Left lobe of liver (tissue), 2 donors: ENCODE results near the gene ACADM. TPM values are rescaled to one million over a fixed set of nuclear protein-coding genes. Genes with fewer than 3 reads are reported as not detected.
"Not testable (repeated sequence)": the region's sequence is repeated elsewhere in the genome, so short reads cannot be mapped to it uniquely, and the experiment has no call there.

ENCODE experiments used
- ATAC-seq: fragments of 200-7000 bp; cut with Tn5 transposase; one replicate; pipeline ENCODE4 v1.9.1; 2020; ENCODE audit warnings: mild to moderate bottlenecking, moderate library complexity
- DNase-seq: peaks from one replicate; pipeline ENCODE4 v3.0.0-alpha.2; 2020; ENCODE audit warnings: low spot score
- total RNA-seq: library from RNA; stranded (reverse); gene quantifications from one replicate; pipeline ENCODE4 v1.2.1, GENCODE V29; 2021
- donor health status: DM: no; HTN: no; CAD: no; lungs with moderate emphysema.
- donor health status: DM: no; HTN: yes; CAD: no.

Gene ACADM
- total RNA-seq, 1 donor from 2014 or later = 91.5 TPM

DNA sequence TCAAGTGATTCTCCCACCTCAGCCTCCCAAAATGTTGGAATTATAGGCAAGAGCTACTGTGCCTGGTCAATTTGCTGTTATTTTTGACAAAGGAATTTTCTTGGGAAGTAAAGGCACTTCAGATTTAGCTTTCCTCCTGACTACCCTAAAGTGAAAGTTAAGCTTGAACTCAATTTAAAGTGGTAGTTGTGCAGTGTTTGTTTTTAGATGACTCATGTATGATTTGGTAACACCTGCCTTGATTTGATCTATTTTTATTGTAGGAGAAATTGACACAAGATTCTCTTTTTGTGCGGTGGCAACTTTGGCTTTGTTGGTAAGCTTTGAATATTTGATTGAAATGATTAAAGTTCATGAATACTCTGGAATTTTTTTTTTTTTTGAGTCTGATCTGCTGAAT lies 66.5 kb downstream of the ACADM start:
- DNase-seq = no peak

DNA sequence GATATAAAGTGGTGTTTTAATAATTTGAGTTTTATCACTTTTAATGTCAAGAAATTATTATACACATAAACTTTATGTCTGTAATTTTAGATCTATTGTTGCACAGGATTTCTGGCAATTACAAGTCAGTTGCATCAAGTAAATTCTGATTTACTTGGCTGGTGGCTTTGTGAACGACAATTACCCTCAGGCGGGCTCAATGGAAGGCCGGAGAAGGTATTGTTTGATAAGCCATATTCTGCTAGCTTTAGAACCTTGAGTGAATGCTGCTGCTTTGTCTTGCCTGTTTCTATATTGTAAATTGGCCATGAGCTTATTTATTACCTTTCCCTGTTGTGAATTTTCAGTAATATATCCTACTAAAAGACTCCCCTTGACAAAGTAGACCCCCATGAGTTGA lies 67.6 kb downstream of the ACADM start:
- DNase-seq (no peak), ATAC-seq (no peak)

More for the DNA sequence above, 66.5 kb downstream of the ACADM start:
- peak; percentile 54 for ATAC-seq

DNA sequence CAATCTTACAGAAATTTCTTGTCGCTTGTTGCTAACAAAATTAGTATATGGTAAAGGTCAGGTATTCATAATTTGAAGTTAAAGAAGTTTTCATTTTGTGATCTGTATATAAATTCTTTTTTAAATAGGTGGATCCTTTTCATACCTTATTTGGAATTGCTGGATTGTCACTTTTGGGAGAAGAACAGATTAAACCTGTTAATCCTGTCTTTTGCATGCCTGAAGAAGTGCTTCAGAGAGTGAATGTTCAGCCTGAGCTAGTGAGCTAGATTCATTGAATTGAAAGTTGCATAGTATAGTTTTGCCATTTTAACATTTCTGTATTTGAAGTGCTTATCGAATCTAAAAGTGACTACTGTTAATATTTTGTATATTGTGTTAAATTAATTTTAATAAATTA lies 69.9 kb downstream of the ACADM start:
- DNase-seq (no peak), ATAC-seq (no peak)

DNA sequence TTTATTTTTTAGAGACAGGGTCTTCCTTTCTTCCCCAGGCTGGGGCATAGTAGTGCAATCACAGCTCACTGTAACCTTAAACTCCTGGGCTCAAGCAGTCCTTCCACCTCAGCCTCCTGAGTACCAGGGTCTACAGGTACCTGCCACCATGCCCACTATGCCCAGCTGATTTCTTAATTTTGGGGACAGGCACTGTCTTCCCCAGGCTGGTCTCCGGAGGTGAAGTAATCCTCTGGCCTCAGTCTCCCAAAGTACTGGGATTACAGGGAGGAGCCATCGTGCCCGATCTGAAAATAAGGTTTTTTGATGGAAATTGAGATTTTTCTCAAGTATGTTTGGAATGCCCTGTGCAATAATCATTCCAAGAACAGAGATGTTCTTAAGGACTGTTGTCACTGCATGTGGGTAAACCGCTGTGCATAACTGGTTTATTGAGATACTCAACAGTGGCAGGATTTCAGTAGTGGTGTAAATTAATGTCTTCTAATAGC lies 71.2 kb downstream of the ACADM start:
- DNase-seq = no peak
- ATAC-seq = no peak

DNA sequence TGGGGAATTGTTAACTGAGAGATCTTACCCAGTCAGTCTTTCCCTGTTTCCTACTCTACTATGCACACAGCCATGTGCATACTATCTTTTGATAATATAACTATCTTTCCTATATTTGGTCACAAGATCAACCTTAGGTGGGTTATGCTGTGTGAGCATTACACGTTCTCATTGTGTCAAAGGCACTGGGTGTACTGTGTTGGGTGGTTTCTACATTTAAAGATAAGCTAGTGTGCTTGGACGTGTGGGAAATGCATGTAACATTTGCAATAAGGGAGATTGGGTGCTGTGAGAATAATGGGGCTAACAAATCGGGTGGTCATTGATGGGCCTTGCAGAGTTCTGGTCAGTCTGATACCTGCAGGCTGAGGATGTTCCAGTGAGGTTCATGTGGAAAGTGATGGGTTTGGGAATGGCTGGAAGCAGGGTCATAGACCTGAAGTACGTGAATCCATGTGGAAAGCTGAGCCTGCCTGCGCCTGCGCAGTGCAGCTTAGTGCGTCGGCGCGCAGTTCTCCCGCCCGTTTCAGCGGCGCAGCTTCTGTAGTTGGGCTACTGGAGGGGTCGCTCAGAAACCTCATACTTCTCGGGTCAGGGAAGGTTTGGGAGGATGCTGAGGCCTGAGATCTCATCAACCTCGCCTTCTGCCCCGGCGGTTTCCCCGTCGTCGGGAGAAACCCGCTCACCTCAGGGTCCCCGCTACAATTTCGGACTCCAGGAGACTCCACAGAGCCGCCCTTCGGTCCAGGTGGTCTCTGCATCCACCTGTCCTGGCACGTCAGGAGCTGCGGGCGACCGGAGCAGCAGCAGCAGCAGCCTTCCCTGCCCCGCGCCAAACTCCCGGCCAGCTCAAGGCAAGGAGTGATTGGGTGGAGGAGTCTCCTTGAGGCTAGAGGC lies 72.1 kb downstream of the ACADM start, which contains the start of gene MSH4:
TSS of gene MSH4 (plus strand) at position 507 of the 897 bp plus-strand sequence. CDS start at position 611, 104 bp downstream.
- DNase-seq (no peak), ATAC-seq (peak; percentile 71)

DNA sequence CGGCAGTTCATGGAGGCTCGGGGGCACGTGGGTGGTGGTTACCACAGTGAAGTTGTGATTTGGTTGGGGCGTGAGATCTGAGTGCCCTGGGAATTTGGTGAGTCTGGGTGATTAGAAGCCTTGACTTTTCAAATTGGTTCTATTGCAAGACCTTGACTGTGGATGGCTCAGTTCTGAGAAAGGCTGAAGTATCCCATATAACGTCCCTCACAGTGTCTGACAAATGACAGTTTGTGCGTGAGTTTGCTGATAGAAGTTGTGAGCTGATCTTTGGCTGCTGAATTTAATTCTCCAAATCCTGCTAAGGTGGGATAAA lies 72.7 kb downstream of the ACADM start:
- DNase-seq = no peak
- ATAC-seq = peak; percentile 35

DNA sequence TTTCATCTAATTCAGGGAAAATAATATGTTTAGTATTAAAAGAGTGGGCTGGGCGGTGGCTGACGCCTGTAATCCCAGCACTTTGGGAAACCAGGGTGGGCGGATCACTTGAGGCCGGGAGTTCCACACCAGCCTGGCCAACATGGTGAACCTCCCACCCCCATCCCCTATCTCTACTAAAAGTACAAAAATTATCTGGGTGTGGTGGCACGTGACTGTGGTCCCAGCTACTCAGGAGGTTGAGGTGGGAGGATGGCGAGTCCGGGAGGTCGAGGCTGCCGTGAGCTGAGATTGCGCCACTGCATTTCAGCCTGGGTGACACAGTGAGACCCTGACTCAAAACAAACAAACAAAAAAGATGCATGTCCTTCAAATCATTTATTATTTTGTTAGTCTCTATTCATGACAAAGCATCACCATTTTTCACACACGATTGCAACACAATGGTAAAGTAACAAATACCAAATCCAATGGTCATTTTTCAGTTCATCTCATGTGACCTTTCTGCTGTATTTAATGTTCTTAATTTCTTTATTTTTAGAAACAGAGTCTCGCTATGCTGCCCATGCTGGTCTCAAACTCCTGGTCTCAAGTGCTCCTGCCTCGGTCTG lies 73.2 kb downstream of the ACADM start:
- DNase-seq (no peak), ATAC-seq (no peak)

DNA sequence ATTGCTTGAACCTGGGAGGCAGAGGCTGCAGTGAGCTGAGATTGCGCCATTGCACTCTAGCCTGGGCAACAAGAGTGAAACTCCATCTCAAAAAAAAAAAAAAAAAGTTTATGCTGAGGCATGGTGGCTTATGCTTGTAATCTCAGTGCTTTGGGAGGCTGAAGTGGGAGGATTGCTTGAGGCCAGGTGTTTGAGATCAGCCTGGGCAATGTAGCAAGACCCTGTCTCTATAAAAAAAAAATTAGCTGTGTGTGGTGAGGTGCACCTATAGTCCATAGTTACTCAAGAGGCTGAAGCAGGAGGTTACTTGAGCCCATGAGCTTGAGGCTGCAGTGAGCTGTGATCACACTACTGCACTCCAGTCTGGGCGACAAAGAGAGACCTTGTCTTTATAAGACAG lies 77.0 kb downstream of the ACADM start:
- not testable (repeated sequence) for ATAC-seq, DNase-seq

DNA sequence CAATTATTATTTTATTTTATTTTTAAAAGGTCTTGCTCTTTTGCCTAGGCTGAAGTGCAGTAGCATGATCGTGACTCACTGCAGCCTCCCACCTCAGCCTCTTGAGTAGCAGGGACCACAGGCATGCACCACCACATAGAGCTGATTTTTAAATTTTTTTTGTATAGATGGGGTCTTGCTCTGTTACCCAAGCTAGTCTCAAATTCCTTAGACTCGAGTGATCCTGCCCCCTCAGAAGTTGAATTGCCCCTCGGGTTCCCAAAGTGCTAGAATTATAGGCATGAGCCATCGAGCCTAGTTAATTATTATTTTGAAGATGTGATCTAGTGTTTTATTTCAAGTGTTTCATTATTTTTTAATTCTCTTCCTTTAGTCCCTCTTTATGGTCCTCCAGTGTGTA lies 84.4 kb downstream of the ACADM start:
- no peak for DNase-seq
- no peak for ATAC-seq

DNA sequence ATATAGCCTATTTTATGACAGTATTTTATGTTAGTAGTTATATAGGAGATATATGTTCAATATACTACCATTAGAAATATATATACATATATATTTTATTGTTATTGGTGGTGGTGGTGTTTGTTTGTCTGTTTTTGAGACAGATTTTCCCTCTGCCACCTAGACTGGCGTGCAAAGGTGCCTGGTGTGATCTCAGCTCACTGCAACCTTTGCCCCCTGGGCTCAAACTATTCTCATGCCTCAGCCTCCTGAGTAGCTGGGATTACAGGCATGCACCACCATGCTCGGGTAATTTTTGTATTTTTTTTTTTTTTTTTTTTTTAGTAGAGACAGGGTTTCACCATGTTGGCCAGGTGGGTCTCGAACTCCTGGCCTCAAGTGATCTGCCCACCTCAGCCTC lies 85.6 kb downstream of the ACADM start:
- not testable (repeated sequence) for ATAC-seq, DNase-seq

DNA sequence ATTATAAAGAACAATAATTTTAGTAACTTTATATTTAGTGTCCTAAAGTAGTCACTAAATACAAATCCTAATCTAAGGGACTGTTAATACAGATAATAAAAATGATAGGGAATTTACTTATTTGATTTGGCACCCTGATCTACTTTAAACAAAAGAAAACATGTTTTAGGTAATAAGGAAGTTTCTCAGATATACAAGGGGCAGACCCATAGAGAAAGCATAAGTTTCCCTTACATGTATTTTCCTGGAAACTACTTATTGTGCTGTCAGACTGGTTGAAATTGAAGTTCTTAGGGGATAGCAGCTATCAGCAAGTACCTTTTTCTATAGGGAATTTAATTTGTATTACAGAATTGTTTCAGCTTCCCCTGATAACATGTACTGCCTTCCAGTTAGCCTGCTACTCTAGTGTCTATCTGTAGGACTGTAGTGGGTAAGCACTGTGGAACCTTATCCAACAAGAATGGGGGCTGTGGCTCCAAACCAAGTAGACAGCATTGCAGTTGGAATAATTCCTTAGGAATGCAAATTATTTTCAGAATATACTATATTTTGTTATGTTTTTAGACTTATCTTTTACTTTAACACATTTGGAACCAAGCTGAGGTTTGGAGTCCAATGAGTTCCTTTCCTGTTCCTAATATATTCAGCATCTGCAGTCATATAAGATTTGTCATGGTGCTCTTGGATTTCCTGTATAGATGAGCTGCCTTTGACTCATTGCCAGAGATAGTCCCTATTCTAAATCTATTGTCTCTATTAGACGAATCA lies 86.9 kb downstream of the ACADM start:
- DNase-seq (no peak), ATAC-seq (no peak)

DNA sequence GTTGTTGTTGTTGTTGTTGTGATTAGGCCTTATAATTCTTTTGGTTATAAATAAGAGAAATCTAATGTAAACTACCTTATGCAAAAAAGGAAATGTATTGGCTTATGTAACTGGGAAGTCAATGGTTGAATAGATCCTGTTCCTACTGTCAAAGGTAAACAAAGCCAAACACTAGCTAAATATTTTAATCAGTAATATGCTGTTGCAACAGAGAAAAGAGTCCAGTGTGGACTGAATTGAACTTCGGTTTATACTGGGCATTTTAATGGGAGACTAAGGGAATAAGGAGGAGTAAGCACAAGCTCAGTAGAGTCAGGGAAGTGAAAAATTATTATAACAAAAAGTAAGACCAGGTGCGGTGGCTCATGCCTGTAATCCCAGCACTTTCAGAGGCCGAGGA lies 87.6 kb downstream of the ACADM start:
- no peak for DNase-seq
- ATAC-seq = no peak

Other genes with a start within 250 kb of the ACADM start
- 0.33 TPM for gene SLC44A5, start 113.6 kb upstream of the ACADM start, total RNA-seq
- 26.6 TPM for gene RABGGTB, start 61.5 kb downstream of the ACADM start, total RNA-seq
- gene MSH4, start 72.2 kb downstream of the ACADM start, total RNA-seq = 0.08 TPM
- gene ASB17, start 207.7 kb downstream of the ACADM start, total RNA-seq = not detected